OCI-LY1 (cell line): ENCODE data around the gene YARS1.
A peak's percentile ranks its signal among the peaks of the same experiment; 100 is the strongest.

ENCODE experiments used
- H2AFZ ChIP-seq: fragments of 200-600 bp; sonication (generic), shearing (Covaris generic); 2 replicates; pipeline ENCODE4 v1.6.0; 2014; ENCODE audit warnings: antibody characterized with exemption, mild to moderate bottlenecking, low read length
- H3F3A ChIP-seq: fragments of 200-600 bp; sonication (generic), shearing (Covaris generic); 2 replicates; pipeline ENCODE4 v1.6.0; 2014; ENCODE audit warnings: mild to moderate bottlenecking, antibody characterized with exemption, low read length, moderate library complexity; ENCODE audit not compliant: insufficient read depth
- H3K27ac ChIP-seq: fragments of 200-600 bp; sonication (generic); 2 replicates; pipeline ENCODE4 v1.5.1; 2014; ENCODE audit warnings: low read length, mixed run types, mild to moderate bottlenecking, low read depth; ENCODE audit not compliant: poor library complexity, severe bottlenecking
- H3K27me3 ChIP-seq: fragments of 200-600 bp; sonication (generic); 2 replicates; pipeline ENCODE4 v1.6.0; 2014; ENCODE audit warnings: antibody characterized with exemption, mild to moderate bottlenecking, low read length, moderate library complexity; ENCODE audit not compliant: insufficient read depth
- H3K36me3 ChIP-seq: fragments of 200-600 bp; sonication (generic); 2 replicates; pipeline ENCODE4 v1.6.1; 2014; ENCODE audit warnings: mild to moderate bottlenecking, antibody characterized with exemption, low read length, moderate library complexity, mixed read lengths; ENCODE audit not compliant: insufficient read depth
- H3K4me1 ChIP-seq: fragments of 200-600 bp; sonication (generic); 2 replicates; pipeline ENCODE4 v1.5.1; 2014; ENCODE audit warnings: mild to moderate bottlenecking, low read length, moderate library complexity; ENCODE audit not compliant: insufficient read depth, severe bottlenecking
- H3K4me2 ChIP-seq: fragments of 200-600 bp; sonication (generic), shearing (Covaris generic); 2 replicates; pipeline ENCODE4 v1.6.1; 2014; ENCODE audit warnings: low read length
- H3K4me3 ChIP-seq: fragments of 200-600 bp; sonication (generic); 2 replicates; pipeline ENCODE4 v1.5.1; 2014; ENCODE audit warnings: low read length, low read depth, mild to moderate bottlenecking, mixed read lengths; ENCODE audit not compliant: poor library complexity, severe bottlenecking
- H3K79me2 ChIP-seq: fragments of 200-600 bp; shearing (Covaris generic); 2 replicates; pipeline ENCODE4 v1.6.1; 2016; ENCODE audit warnings: mixed run types, low read length, mixed read lengths; ENCODE audit not compliant: insufficient read depth
- H3K9ac ChIP-seq: fragments of 200-600 bp; sonication (generic), shearing (Covaris generic); 2 replicates; pipeline ENCODE4 v1.6.1; 2014; ENCODE audit warnings: mild to moderate bottlenecking, low read length, mixed read lengths
- H3K9me2 ChIP-seq: fragments of 200-600 bp; sonication (generic), shearing (Covaris generic); 2 replicates; pipeline ENCODE4 v1.6.1; 2014; ENCODE audit warnings: low read depth, mild to moderate bottlenecking, low read length, mixed read lengths
- H3K9me3 ChIP-seq: fragments of 200-600 bp; shearing (Covaris generic); 2 replicates; pipeline ENCODE4 v1.6.1; 2014; ENCODE audit warnings: low read length, mixed read lengths
- H4K20me1 ChIP-seq: fragments of 200-600 bp; sonication (generic), shearing (Covaris generic); 2 replicates; pipeline ENCODE4 v1.6.0; 2016; ENCODE audit warnings: mild to moderate bottlenecking, low read length; ENCODE audit not compliant: insufficient read depth
- EZH2 ChIP-seq: fragments of 200-600 bp; sonication (generic), shearing (Covaris generic); IDR thresholded peaks from 2 replicates; pipeline ENCODE4 v1.8.0; 2017; ENCODE audit warnings: borderline replicate concordance, mixed run types, mild to moderate bottlenecking, antibody characterized with exemption, low read length, moderate library complexity, mixed read lengths
- TF ChIP-seq, protein P1 (sequence below): fragments of 200-600 bp; sonication (generic), shearing (Covaris generic); IDR thresholded peaks from 2 replicates; pipeline ENCODE4 v1.5.1; 2017; ENCODE audit warnings: mild to moderate bottlenecking, antibody characterized with exemption, low read length, moderate library complexity, mixed read lengths

The YARS1 gene

DNA sequence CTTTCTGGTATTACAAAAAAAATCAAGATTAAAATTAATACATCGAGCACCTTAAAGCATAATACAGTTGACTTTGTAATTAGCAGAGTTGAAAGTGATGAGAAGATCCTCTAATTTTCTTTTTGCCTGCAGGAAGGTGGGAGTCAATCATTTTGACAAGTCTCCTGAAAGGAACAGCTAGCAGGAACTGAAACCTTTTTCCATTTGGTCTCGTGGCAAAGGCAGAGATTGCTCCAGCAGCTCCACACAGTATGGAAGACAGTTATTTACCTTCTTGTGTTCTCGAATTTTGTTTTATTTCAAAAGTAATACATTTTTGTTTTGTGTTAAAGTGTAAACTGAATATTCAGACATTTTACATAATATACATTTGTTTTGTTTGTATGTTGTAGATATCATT, 8.0 kb upstream of the YARS1 start:
- H2AFZ ChIP-seq, result no peak overlapping the region
- no peak overlapping the region for H3K4me3 ChIP-seq
- H3K4me2 ChIP-seq, result no peak overlapping the region
- H3K36me3 ChIP-seq, result peaks cover 45% of the 10 kb centered on the region
- H3K4me1 ChIP-seq, result peaks cover 10% of the 10 kb centered on the region
- no peaks in the 10 kb centered on the region for H4K20me1 ChIP-seq
- H3K9ac ChIP-seq, result no peak overlapping the region
- no peaks in the 10 kb centered on the region for H3K27me3 ChIP-seq
- H3K79me2 ChIP-seq, result no peaks in the 10 kb centered on the region
- H3F3A ChIP-seq, result no peaks in the 10 kb centered on the region
- TF ChIP-seq, protein P1, sequence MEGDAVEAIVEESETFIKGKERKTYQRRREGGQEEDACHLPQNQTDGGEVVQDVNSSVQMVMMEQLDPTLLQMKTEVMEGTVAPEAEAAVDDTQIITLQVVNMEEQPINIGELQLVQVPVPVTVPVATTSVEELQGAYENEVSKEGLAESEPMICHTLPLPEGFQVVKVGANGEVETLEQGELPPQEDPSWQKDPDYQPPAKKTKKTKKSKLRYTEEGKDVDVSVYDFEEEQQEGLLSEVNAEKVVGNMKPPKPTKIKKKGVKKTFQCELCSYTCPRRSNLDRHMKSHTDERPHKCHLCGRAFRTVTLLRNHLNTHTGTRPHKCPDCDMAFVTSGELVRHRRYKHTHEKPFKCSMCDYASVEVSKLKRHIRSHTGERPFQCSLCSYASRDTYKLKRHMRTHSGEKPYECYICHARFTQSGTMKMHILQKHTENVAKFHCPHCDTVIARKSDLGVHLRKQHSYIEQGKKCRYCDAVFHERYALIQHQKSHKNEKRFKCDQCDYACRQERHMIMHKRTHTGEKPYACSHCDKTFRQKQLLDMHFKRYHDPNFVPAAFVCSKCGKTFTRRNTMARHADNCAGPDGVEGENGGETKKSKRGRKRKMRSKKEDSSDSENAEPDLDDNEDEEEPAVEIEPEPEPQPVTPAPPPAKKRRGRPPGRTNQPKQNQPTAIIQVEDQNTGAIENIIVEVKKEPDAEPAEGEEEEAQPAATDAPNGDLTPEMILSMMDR, result no peak
- no peak for TF ChIP-seq EZH2
- H3K9me2 ChIP-seq, result no peaks in the 10 kb centered on the region
- H3K27ac ChIP-seq, result no peak overlapping the region
- H3K9me3 ChIP-seq, result no peaks in the 10 kb centered on the region

DNA sequence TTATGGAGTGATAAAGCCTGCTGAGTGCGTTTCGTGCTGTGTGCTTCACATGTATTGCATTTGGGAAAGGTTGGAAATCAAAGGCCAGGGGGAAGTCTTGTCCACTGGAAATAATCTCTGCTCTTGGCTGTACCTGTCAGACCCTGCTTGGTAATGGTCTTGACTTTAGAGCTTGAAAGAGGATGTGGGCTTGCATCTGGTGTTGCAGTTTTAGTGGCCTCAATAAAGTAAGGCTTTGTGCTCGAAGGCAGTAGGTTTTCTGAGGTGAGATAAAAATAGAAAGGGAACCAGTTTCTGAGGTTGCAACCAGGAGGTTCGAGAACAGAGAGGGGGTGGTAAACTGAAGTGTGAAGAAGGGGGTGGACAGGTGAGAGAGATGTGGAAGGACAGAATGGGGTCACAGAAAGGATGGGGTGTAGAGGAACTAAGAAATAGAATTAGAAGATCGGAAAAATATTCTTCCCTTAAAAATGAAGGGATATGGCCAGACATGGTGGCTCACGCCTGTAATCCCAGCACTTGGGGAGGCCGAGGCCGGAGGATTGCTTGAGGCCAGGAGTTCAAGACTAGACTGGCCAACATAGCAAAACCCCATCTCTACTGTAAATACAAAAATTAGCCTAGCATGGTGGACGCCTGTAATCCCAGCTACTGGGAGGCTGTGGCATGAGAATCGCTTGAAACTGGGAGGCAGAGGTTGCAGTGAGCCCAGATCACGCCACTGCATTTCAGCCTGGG, 1.8 kb upstream of the YARS1 start:
- Histone ChIP-seq H3K27me3 (no peaks in the 10 kb centered on the region), H4K20me1 (no peaks in the 10 kb centered on the region), H3K9me3 (no peaks in the 10 kb centered on the region), H3K79me2 (peaks cover 30% of the 10 kb centered on the region), H3K36me3 (peaks cover 18% of the 10 kb centered on the region), H3K4me2 (peak overlapping the region; percentile 66), H3K9ac (peak overlapping the region; percentile 88), H3K4me3 (peak overlapping the region; percentile 99), H3F3A (no peaks in the 10 kb centered on the region), H3K27ac (peak overlapping the region; percentile 69), H3K9me2 (no peaks in the 10 kb centered on the region), H3K4me1 (peaks cover 47% of the 10 kb centered on the region), H2AFZ (no peak overlapping the region)
- no peak for TF ChIP-seq EZH2
- TF ChIP-seq, protein P1, result no peak

DNA sequence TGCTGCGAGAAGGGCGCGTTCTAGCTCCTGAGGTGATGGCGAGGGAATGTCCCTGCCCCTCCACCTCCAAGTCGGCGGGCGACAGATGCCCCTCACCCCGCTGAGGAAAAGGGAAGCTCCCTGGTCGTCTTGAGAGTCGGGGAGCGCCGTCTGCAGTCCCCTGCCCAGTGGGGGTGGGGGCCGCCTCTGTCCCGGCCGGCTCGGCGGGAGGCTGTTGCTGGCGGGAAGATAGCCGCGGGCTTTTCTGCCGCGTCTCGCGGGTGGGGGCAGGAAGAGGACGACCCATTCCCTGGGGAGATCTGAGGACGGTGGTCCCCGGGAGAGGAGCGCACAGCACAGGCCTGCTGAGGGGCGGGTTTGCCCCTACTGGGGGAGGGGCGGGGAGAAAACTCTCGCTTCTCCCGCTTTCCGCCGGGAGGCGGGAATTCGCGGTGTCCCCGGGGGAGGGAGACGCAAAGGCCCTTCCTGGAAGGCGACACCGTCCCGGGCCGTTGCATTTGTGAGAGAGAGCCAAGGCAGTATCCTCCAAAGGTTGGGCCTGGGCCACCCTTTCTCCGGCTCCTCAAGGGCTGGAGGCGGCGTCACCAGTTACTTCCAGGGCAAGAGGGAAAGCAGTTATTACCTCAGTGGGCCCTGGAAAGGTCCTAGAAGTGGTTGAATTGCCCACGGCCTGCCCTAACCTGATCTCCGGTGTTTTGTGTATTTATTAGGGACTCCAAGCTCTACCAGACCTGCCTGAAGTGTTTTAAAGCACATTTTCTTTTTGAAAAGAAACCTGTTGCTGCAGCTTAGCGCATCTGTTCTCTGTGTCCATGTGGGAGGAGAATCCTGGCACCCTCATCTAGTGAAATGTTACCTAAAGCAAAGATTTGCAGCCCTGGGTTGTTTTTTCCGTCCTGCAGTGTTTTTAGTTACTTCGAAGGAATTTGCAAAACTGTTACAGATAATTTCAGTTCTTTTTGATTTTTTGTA, 943 bp upstream of the YARS1 start:
- H3K4me2 ChIP-seq, result peak overlapping the region; percentile 66
- H3K27me3 ChIP-seq, result no peaks in the 10 kb centered on the region
- H2AFZ ChIP-seq, result no peak overlapping the region
- peak overlapping the region; percentile 69 for H3K27ac ChIP-seq
- H3K9me3 ChIP-seq, result no peaks in the 10 kb centered on the region
- H3K9me2 ChIP-seq, result no peaks in the 10 kb centered on the region
- H3K79me2 ChIP-seq, result peaks cover 38% of the 10 kb centered on the region
- H3F3A ChIP-seq, result no peaks in the 10 kb centered on the region
- H3K36me3 ChIP-seq, result peaks cover 26% of the 10 kb centered on the region
- no peaks in the 10 kb centered on the region for H4K20me1 ChIP-seq
- peak overlapping the region; percentile 99 for H3K4me3 ChIP-seq
- peaks cover 47% of the 10 kb centered on the region for H3K4me1 ChIP-seq
- no peak for TF ChIP-seq EZH2
- peak overlapping the region; percentile 88 for H3K9ac ChIP-seq
